GM10266 (cell line): ENCODE data around the gene POLQ.

ENCODE experiments used
- DNase-seq: peaks from one replicate; pipeline ENCODE4 v3.0.0; 2012; ENCODE audit errors: extremely low spot score
- CTCF ChIP-seq: IDR thresholded peaks from 2 replicates; pipeline ENCODE4 v1.5.1; 2012; ENCODE audit warnings: mild to moderate bottlenecking, low read depth; ENCODE audit not compliant: control insufficient read depth, insufficient read depth; ENCODE audit errors: missing control alignments

Gene POLQ

GRCh38 chr3:121514496-121514895 lies 31.3 kb downstream of the POLQ start:
- no peak for TF ChIP-seq CTCF
- no peak for DNase-seq

- no peak for TF ChIP-seq CTCF
- DNase-seq = no peak
Measured at GRCh38 chr3:121508389-121508788, 37.4 kb downstream of the POLQ start.

- no peak for TF ChIP-seq CTCF
- no peak for DNase-seq
Measured at GRCh38 chr3:121505256-121505655, 40.5 kb downstream of the POLQ start.

- no peak for DNase-seq
- TF ChIP-seq CTCF = no peak
Measured at GRCh38 chr3:121504618-121505017, 41.2 kb downstream of the POLQ start.

GRCh38 chr3:121496786-121497185 lies 49.0 kb downstream of the POLQ start:
- DNase-seq = no peak
- TF ChIP-seq CTCF = no peak

- TF ChIP-seq CTCF = no peak
- no peak for DNase-seq
Measured at GRCh38 chr3:121493431-121493830, 52.4 kb downstream of the POLQ start.

- no peak for TF ChIP-seq CTCF
- no peak for DNase-seq
Measured at GRCh38 chr3:121491683-121492320, 54.0 kb downstream of the POLQ start.
